Iris pigment epithelial cell (primary cell): ENCODE data around the gene RALA.
"Not testable (repeated sequence)": the region's sequence is repeated elsewhere in the genome, so short reads cannot be mapped to it uniquely, and the experiment has no call there.

ENCODE experiments used
- DNase-seq: peaks from one replicate; pipeline ENCODE4 v3.0.0-alpha.2; 2011; ENCODE audit warnings: low read depth

The RALA gene

GRCh38 chr7:39647816-39648215 is 24.4 kb downstream of the RALA start:
- DNase-seq, result no peak

- peak; percentile 91 for DNase-seq
Measured at GRCh38 chr7:39650676-39651075, 27.3 kb downstream of the RALA start.

GRCh38 chr7:39651265-39651664 is 27.9 kb downstream of the RALA start:
- peak; percentile 78 for DNase-seq

- no peak for DNase-seq
Measured at GRCh38 chr7:39656415-39656814, 33.0 kb downstream of the RALA start.

GRCh38 chr7:39659356-39660013 is 36.1 kb downstream of the RALA start:
- no peak for DNase-seq

GRCh38 chr7:39661960-39662359 is 38.6 kb downstream of the RALA start:
- no peak for DNase-seq

- no peak for DNase-seq
Measured at GRCh38 chr7:39663263-39663662, 39.9 kb downstream of the RALA start.

GRCh38 chr7:39664057-39664456 is 40.7 kb downstream of the RALA start:
- DNase-seq, result no peak

GRCh38 chr7:39664585-39664984 is 41.2 kb downstream of the RALA start:
- DNase-seq, result no peak

GRCh38 chr7:39666562-39666961 is 43.2 kb downstream of the RALA start:
- no peak for DNase-seq

GRCh38 chr7:39667341-39667923 is 44.1 kb downstream of the RALA start:
- no peak for DNase-seq

- DNase-seq, result not testable (repeated sequence)
Measured at GRCh38 chr7:39668280-39668679, 44.9 kb downstream of the RALA start.

GRCh38 chr7:39670052-39670451 is 46.7 kb downstream of the RALA start:
- no peak for DNase-seq

GRCh38 chr7:39670934-39671333 is 47.6 kb downstream of the RALA start:
- no peak for DNase-seq

- no peak for DNase-seq
Measured at GRCh38 chr7:39672176-39672575, 48.8 kb downstream of the RALA start.

- no peak for DNase-seq
Measured at GRCh38 chr7:39673868-39674267, 50.5 kb downstream of the RALA start.

GRCh38 chr7:39674406-39674805 is 51.0 kb downstream of the RALA start:
- DNase-seq, result no peak

- DNase-seq, result no peak
Measured at GRCh38 chr7:39676346-39676745, 53.0 kb downstream of the RALA start.

GRCh38 chr7:39678930-39679709 is 55.7 kb downstream of the RALA start:
- DNase-seq, result no peak

GRCh38 chr7:39679874-39680273 is 56.5 kb downstream of the RALA start:
- DNase-seq, result not testable (repeated sequence)

- no peak for DNase-seq
Measured at GRCh38 chr7:39681887-39682441, 58.6 kb downstream of the RALA start.

GRCh38 chr7:39683216-39683845 is 60.0 kb downstream of the RALA start:
- peak; percentile 55 for DNase-seq
